CD14-positive monocyte (primary cell): Measurements from ENCODE around the gene CDKN1B. TPM values are rescaled to one million over a fixed set of nuclear protein-coding genes. Genes with fewer than 3 reads are reported as not detected.

ENCODE experiments used
- DNase-seq, 3 donors: peaks; one replicate each; pipeline ENCODE4 v3.0.0-alpha.2; 2011 to 2022
- H2AFZ ChIP-seq: 2 replicates; pipeline ENCODE4 v1.6.0; 2012; ENCODE audit warnings: mild to moderate bottlenecking, low read depth, low read length, inconsistent platforms; ENCODE audit not compliant: insufficient read depth, poor library complexity, severe bottlenecking
- H3K27ac ChIP-seq, 2 donors: 1 replicate in 1 of 2; 2 replicates in 1 of 2; pipeline ENCODE4 v1.5.1; 2012 to 2013; ENCODE audit warnings: low read length in 2 of 2, control low read depth in 1 of 2, inconsistent platforms in 1 of 2, low read depth in 1 of 2, mild to moderate bottlenecking in 1 of 2
- H3K27me3 ChIP-seq, 2 donors: one replicate each; pipeline versions ENCODE4 v1.6.0 to v1.6.1; 2011 to 2013; ENCODE audit warnings: low read length in 2 of 2; ENCODE audit not compliant: control insufficient read depth in 2 of 2, insufficient read depth in 2 of 2
- H3K36me3 ChIP-seq, 2 donors: replicated peaks in 1 of 2; 1 replicate in 1 of 2; 2 replicates in 1 of 2; pipeline versions ENCODE4 v1.5.1 to v1.6.1; 2012 to 2013; ENCODE audit warnings: low read length in 2 of 2, control low read depth in 1 of 2, inconsistent platforms in 1 of 2, mild to moderate bottlenecking in 1 of 2; ENCODE audit not compliant: insufficient read depth in 2 of 2, control insufficient read depth in 1 of 2
- H3K4me1 ChIP-seq, 2 donors: 1 replicate in 1 of 2; 2 replicates in 1 of 2; pipeline versions ENCODE4 v1.5.1 to v1.6.1; 2012 to 2013; ENCODE audit warnings: low read length in 2 of 2, control low read depth in 1 of 2, inconsistent platforms in 1 of 2, mild to moderate bottlenecking in 1 of 2, moderate library complexity in 1 of 2; ENCODE audit not compliant: insufficient read depth in 2 of 2, control insufficient read depth in 1 of 2
- H3K4me2 ChIP-seq: replicated peaks from 2 replicates; pipeline ENCODE3; 2012; ENCODE audit warnings: low read length, moderate library complexity, mild to moderate bottlenecking; ENCODE audit not compliant: poor library complexity, severe bottlenecking; ENCODE audit errors: extremely low read depth
- H3K4me3 ChIP-seq, 3 experiments: fragments of 200-600 bp in 1 of 3; sonication (generic) in 1 of 3; replicated peaks in 1 of 3; 1 replicate in 2 of 3; 2 replicates in 1 of 3; pipeline ENCODE4 v1.5.1; 2011 to 2013; ENCODE audit warnings: low read length in 3 of 3, mild to moderate bottlenecking in 3 of 3, control low read depth in 2 of 3, low read depth in 2 of 3, inconsistent platforms in 1 of 3, moderate library complexity in 1 of 3
- H3K79me2 ChIP-seq: 2 replicates; pipeline ENCODE4 v1.6.0; 2012; ENCODE audit warnings: mild to moderate bottlenecking, control low read depth, inconsistent platforms, low read length, moderate library complexity; ENCODE audit not compliant: insufficient read depth
- H3K9ac ChIP-seq: 2 replicates; pipeline ENCODE4 v1.6.0; 2017; ENCODE audit warnings: low read length, mild to moderate bottlenecking; ENCODE audit not compliant: insufficient read depth, poor library complexity, severe bottlenecking
- H3K9me3 ChIP-seq, 2 donors: replicated peaks in 1 of 2; 1 replicate in 1 of 2; 2 replicates in 1 of 2; pipeline versions ENCODE4 v1.5.1 to v1.6.1; 2012 to 2013; ENCODE audit warnings: low read length in 2 of 2, control low read depth in 1 of 2; ENCODE audit not compliant: control insufficient read depth in 1 of 2, insufficient read depth in 1 of 2
- H4K20me1 ChIP-seq: 2 replicates; pipeline ENCODE4 v1.6.0; 2012; ENCODE audit warnings: mild to moderate bottlenecking, low read length, control low read depth, moderate library complexity; ENCODE audit not compliant: insufficient read depth
- H3K27ac Mint-ChIP-seq, 7 donors: one replicate each; pipeline ENCODE4 v1.8.0; 2020; ENCODE audit warnings: mild to moderate bottlenecking in 7 of 7, mixed read lengths in 7 of 7, moderate library complexity in 6 of 7, inconsistent platforms in 2 of 7
- H3K27me3 Mint-ChIP-seq, 3 donors: one replicate each; pipeline ENCODE4 v1.8.0; 2021 to 2022; ENCODE audit warnings: low read depth in 3 of 3, mild to moderate bottlenecking in 3 of 3, mixed read lengths in 3 of 3, moderate library complexity in 3 of 3, inconsistent platforms in 1 of 3
- H3K36me3 Mint-ChIP-seq, 2 donors: one replicate each; pipeline ENCODE4 v1.8.0; 2020; ENCODE audit warnings: mixed read lengths in 2 of 2, inconsistent platforms in 1 of 2, mild to moderate bottlenecking in 1 of 2
- H3K4me1 Mint-ChIP-seq: one replicate; pipeline ENCODE4 v1.8.0; 2020; ENCODE audit warnings: mild to moderate bottlenecking, mixed read lengths
- H3K4me3 Mint-ChIP-seq, 2 donors: one replicate each; pipeline ENCODE4 v1.8.0; 2020; ENCODE audit warnings: mild to moderate bottlenecking in 2 of 2, mixed read lengths in 2 of 2, moderate library complexity in 1 of 2
- H3K9me3 Mint-ChIP-seq, 7 donors: one replicate each; pipeline ENCODE4 v1.8.0; 2020 to 2022; ENCODE audit warnings: mixed read lengths in 7 of 7, mild to moderate bottlenecking in 6 of 7, moderate library complexity in 6 of 7, inconsistent platforms in 2 of 7
- WGBS: methylation state at CpG from one replicate; pipeline ENCODE4 v1.1.5; 2013; ENCODE audit warnings: missing lambda C conversion rate; ENCODE audit not compliant: insufficient coverage; 5-methylcytosine and 5-hydroxymethylcytosine counted together
- intact Hi-C, 2 donors: fragments of 100-400 bp; cut with micrococcal nuclease; formaldehyde crosslinking; loops; one replicate each; pipeline versions ENCODE4 v1.15.0 to v1.15.1; 2023
- polyA plus RNA-seq, 3 donors: library from polyadenylated mRNA; depleted of rRNA in 1 of 3; unstranded in 2 of 3; stranded (reverse) in 1 of 3; fragments of 300-500 nt in 2 of 3; fragments of >200 nt in 1 of 3; fragmentation: Illumina TruSeq in 2 of 3; gene quantifications; 1 replicate in 2 of 3; 2 replicates in 1 of 3; pipeline ENCODE4 v1.2.3, GENCODE V29; 2012 to 2021
- TF ChIP-seq, protein P1 (sequence below): fragments of 200-600 bp; IDR thresholded peaks from one replicate; pipeline ENCODE4 v1.8.0; 2022; ENCODE audit warnings: antibody characterized with exemption, mild to moderate bottlenecking

The CDKN1B gene
- polyA plus RNA-seq, 3 donors, result 9.2 to 98.1 (median 9.5) TPM

DNA sequence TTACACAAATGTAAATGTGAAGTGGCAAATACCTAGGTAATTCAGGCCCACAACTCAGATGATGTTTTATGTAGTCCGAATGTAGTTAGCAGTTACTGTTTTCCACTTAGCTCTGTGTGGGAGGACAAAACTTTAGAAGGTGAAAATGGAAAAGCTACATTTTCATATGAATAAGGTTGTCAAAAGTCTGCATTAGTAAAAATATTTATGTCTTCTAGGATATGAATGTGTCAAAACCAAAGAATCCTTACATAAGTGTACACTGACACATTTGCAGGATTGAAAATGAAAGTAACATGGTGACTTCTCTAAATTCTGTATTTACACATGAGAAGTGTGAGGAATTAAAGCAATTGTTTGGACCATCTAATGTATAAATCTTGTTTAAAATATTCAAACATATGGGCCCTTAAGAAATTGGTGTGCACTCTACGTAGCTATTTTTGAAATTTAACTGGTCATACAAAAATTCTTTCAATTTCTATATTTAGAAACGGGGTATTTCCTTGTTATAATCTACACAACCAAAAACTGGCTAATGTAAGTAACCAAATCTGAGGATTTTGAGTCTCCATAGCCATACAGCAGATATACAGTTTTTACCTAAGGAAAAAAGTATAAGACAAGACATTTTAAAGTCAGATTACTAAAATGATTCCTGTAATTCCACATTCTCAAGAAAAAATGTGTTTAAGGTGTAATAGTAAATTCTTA lies 5.4 kb downstream of the CDKN1B start:
- H3K4me1 ChIP-seq, result peaks cover 36 to 48% of the 10 kb centered on the region in 2 donors
- peak overlapping the region in 1 of 2 donors; percentile 96 for H3K27ac ChIP-seq
- H3K79me2 ChIP-seq, result peaks cover 84% of the 10 kb centered on the region
- H3K9ac ChIP-seq, result peak overlapping the region; percentile 80
- peaks cover 0 to 3% (median 1%) of the 10 kb centered on the region in 7 donors for H3K9me3 Mint-ChIP-seq
- WGBS, result no CpG with 5 or more reads among the region's 3 CpGs
- H3K4me2 ChIP-seq, result peak overlapping the region; percentile 84
- H2AFZ ChIP-seq, result no peak overlapping the region
- H3K27ac Mint-ChIP-seq, result peak overlapping the region; percentile 78 to 98 (median 94)
- TF ChIP-seq, protein P1, sequence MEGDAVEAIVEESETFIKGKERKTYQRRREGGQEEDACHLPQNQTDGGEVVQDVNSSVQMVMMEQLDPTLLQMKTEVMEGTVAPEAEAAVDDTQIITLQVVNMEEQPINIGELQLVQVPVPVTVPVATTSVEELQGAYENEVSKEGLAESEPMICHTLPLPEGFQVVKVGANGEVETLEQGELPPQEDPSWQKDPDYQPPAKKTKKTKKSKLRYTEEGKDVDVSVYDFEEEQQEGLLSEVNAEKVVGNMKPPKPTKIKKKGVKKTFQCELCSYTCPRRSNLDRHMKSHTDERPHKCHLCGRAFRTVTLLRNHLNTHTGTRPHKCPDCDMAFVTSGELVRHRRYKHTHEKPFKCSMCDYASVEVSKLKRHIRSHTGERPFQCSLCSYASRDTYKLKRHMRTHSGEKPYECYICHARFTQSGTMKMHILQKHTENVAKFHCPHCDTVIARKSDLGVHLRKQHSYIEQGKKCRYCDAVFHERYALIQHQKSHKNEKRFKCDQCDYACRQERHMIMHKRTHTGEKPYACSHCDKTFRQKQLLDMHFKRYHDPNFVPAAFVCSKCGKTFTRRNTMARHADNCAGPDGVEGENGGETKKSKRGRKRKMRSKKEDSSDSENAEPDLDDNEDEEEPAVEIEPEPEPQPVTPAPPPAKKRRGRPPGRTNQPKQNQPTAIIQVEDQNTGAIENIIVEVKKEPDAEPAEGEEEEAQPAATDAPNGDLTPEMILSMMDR, result no peak
- H3K27me3 ChIP-seq, result no peaks in the 10 kb centered on the region
- H3K36me3 Mint-ChIP-seq, result peaks cover 41 to 42% of the 10 kb centered on the region in 2 donors
- peaks cover 16 to 24% of the 10 kb centered on the region in 2 donors for H3K36me3 ChIP-seq
- H3K27me3 Mint-ChIP-seq, result peaks cover 0 to 6% (median 0%) of the 10 kb centered on the region in 3 donors
- H3K4me1 Mint-ChIP-seq, result peaks cover 41% of the 10 kb centered on the region
- H4K20me1 ChIP-seq, result peaks cover 28% of the 10 kb centered on the region
- intact Hi-C loops, result loop anchor here (5.0 to 10.0 kb wide), 2 partner anchors 110 to 368 kb away; partner anchors contain the start of genes BORCS5 (in 1 of the 2), CREBL2 (in 1 of the 2) and MANSC1 (in 1 of the 2)
- peak overlapping the region; percentile 69 to 86 (median 84) for H3K4me3 ChIP-seq
- DNase-seq, result peak in 2 of 3 donors; percentile 55 to 58
- H3K4me3 Mint-ChIP-seq, result peak overlapping the region; percentile 95 to 97
- H3K9me3 ChIP-seq, result no peaks in the 10 kb centered on the region

DNA sequence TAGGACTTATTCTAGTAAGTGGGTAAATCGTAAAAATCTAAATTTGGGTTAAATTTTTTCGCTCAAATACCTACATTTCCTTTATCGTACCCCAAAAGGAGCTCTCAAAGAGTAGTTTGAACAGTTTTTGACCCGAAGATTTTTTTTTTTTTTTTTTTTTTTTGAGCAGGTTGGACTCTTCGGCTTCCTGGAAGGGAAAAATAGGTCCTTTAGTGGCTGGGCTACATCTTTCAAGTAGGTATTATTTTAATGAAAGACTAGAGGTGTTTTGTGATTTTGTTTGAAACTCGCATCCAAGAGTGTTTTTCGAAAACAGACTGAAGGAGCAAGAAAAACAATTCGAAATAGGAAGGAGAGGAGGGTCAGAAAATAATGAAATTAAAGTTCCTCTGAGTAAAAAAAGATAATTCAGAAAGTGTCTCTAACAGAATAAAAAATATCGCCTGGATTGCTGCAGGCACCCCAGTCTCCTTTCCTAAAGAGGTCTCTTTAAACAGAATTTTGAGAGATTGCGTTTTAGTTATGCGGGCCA lies 6.0 kb downstream of the CDKN1B start:
- no peaks in the 10 kb centered on the region for H3K27me3 ChIP-seq
- Mint-ChIP-seq H3K27ac (peak overlapping the region; percentile 89 to 98 (median 94)), H3K4me3 (peak overlapping the region; percentile 95 to 97), H3K27me3 (peaks cover 0 to 6% (median 0%) of the 10 kb centered on the region in 3 donors), H3K4me1 (peaks cover 46% of the 10 kb centered on the region), H3K9me3 (peaks cover 0 to 3% (median 0%) of the 10 kb centered on the region in 7 donors), H3K36me3 (peaks cover 41 to 42% of the 10 kb centered on the region in 2 donors)
- peak overlapping the region; percentile 80 for H3K9ac ChIP-seq
- intact Hi-C loops, result loop anchor here (5.0 to 10.0 kb wide), 2 partner anchors 111 to 368 kb away; partner anchors contain the start of genes BORCS5 (in 1 of the 2), CREBL2 (in 1 of the 2) and MANSC1 (in 1 of the 2)
- DNase-seq, result no peak
- peak overlapping the region; percentile 84 for H3K4me2 ChIP-seq
- H2AFZ ChIP-seq, result peak overlapping the region; percentile 68
- H3K36me3 ChIP-seq, result peaks cover 16 to 24% of the 10 kb centered on the region in 2 donors
- H4K20me1 ChIP-seq, result peaks cover 22% of the 10 kb centered on the region
- 0% methylated on average over 4 of the region's 11 CpGs for WGBS
- peaks cover 84% of the 10 kb centered on the region for H3K79me2 ChIP-seq
- TF ChIP-seq, protein P1, result no peak
- H3K4me1 ChIP-seq, result peaks cover 36 to 53% of the 10 kb centered on the region in 2 donors
- H3K9me3 ChIP-seq, result no peaks in the 10 kb centered on the region
- H3K27ac ChIP-seq, result peak overlapping the region; percentile 93 to 96
- peak overlapping the region; percentile 69 to 86 (median 84) for H3K4me3 ChIP-seq
